HG03342 (cell line): Measurements from ENCODE around the gene EPHA8.

Experiments used
- ATAC-seq: cut with Tn5 transposase; IDR thresholded peaks from one replicate; pipeline ENCODE4 v1.9.1; 2021; ENCODE audit warnings: mild to moderate bottlenecking, moderate library complexity; ENCODE audit not compliant: unreplicated experiment

The EPHA8 gene

DNA sequence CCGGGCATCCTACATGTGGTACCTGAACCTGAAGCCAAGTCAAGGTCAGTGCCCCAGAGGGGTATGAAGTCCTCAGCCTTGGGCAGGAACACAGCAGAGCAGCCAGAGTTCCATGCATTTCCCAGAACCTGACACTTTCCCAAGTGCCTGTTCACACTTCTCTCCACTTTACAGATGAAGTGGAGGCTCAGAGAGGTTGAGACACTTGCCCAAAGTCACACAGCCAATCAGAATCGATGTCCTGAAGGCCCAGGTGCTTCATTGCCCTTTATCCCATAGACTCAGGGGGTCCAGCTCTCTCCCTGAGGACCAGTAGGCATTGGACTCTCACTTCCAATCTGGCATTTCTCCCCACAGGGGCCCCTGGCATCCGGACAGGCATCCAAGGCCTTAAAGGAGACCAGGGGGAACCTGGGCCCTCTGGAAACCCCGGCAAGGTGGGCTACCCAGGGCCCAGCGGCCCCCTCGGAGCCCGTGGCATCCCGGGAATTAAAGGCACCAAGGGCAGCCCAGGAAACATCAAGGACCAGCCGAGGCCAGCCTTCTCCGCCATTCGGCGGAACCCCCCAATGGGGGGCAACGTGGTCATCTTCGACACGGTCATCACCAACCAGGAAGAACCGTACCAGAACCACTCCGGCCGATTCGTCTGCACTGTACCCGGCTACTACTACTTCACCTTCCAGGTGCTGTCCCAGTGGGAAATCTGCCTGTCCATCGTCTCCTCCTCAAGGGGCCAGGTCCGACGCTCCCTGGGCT lies 75.4 kb downstream of the EPHA8 start:
- no peak for ATAC-seq

DNA sequence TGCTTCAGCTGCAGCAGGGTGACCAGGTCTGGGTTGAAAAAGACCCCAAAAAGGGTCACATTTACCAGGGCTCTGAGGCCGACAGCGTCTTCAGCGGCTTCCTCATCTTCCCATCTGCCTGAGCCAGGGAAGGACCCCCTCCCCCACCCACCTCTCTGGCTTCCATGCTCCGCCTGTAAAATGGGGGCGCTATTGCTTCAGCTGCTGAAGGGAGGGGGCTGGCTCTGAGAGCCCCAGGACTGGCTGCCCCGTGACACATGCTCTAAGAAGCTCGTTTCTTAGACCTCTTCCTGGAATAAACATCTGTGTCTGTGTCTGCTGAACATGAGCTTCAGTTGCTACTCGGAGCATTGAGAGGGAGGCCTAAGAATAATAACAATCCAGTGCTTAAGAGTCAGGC lies 76.0 kb downstream of the EPHA8 start:
- ATAC-seq, result no peak

DNA sequence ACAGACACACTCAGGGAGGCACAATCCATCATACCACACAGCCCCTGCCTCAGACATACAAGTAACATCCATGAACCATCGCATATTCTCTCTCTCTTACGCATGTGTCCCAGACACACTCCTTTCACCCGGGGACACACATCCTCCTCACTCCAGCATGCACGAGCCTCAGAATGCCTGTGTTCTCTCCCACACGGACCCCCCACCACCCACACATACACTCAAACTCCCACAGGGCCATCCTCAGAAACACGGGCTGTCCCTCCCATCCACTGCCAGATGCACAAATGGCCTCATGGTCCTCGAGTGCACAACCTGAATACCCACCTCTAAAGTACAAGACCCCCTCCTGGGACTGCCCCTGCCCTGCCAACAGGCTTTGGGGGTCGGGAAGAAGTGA lies 78.0 kb downstream of the EPHA8 start:
- no peak for ATAC-seq

DNA sequence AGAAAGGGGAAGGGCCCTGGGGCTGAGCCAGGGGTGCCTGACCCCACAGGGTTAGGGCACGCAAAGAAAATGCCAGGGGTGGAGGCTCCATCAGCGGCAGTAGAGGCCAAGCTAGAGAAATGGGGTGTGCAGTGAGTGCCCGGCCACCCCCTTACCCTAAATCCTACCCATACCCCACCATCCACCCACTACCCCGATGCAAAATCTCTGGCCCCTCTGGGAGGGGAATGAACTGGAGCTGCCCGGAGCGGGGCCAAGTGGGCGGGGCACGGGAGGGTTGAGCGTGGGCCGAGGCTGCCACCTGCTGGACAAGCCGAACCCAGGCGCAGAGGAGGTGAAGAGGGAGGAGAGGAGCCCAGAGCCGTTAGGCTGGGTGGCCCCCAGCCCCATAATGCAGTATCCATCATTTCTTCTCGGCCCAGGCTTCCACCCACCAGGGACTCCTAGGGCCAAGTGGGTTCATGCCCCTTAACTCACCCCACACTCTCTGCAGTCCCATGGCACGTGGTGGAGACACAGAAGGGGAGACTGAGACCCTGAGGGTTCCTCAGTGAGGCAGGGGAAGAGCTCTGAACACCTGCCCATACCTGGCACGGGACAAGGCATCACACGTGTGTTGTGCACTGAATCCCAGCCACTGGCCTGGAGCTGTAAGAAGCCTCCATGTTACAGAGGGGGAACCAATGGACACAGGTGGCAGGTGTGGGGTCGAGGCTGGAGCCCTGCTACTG lies 78.8 kb downstream of the EPHA8 start:
- no peak for ATAC-seq

DNA sequence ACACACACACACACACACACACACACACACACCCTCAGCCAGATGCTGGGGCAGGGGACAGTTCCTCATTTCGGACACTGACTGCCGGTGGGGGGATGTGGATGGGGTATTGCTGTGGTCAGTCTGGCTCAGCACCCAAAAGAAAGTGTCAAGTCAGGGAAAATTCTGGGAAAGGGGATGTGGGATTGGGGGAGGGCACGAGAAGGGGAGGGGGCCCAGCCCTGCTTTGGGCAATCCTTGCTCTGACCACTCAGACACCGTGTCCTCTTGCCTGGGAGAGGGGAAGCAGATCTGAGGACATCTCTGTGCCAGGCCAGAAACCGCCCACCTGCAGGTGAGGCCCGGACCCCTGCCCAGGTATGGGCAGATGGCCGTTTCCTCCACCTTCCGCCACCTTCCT lies 80.1 kb downstream of the EPHA8 start, which contains the start of gene C1QC:
TSS of gene C1QC (plus strand) at position 253 of the 400 bp plus-strand sequence. CDS start 391 bp downstream, outside the sequence.
- ATAC-seq, result no peak

DNA sequence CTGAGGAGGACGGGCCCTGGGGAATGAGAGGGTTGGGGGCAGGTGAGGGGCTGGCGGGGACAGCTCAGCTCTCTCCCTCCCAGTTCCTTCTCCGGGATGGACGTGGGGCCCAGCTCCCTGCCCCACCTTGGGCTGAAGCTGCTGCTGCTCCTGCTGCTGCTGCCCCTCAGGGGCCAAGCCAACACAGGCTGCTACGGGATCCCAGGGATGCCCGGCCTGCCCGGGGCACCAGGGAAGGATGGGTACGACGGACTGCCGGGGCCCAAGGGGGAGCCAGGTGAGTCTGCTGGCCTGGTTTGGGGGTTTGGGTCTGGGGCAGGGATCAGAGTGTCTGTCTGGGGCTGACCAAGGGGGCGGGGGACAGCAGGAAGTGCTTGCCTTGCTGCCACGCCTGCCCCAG lies 80.6 kb downstream of the EPHA8 start:
- no peak for ATAC-seq

DNA sequence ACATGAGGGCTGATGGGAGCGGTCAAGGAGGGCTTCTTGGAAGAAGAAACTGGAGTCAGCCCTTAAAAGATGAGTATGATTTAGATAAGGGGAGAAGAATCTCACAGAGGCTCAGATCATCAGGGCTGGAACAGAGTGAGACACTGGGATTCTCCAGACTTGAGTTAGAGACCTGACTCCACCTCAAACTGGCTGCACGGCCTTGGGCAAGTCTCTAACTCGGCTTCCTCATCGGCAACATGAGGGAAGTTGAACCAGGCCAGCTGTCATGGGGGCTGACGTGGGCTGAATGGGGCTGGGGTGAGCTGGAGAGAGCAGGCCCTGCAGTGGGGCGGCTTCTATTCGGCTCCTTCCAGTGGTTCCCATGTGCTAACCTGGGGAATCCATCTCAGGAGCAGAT lies 82.6 kb downstream of the EPHA8 start:
- no peak for ATAC-seq

DNA sequence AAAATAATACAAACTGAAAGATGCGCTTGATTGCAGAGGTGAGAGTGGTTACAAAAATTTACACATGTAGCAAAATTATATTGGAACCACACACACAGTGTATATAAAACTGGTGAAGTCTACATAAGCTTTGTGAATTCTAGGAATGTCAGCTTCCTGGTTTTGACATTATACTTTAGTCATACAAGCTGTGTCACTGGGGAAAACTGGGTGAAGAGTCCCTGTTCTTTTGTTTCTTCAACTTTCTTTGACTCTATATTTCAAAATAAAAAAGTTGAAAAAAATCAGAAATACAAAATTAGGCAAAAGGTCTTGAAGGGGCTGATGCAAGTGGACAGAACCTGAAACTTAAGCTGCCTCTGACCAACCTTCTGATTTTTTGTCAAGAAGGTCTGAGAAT lies 83.1 kb downstream of the EPHA8 start:
- no peak for ATAC-seq

DNA sequence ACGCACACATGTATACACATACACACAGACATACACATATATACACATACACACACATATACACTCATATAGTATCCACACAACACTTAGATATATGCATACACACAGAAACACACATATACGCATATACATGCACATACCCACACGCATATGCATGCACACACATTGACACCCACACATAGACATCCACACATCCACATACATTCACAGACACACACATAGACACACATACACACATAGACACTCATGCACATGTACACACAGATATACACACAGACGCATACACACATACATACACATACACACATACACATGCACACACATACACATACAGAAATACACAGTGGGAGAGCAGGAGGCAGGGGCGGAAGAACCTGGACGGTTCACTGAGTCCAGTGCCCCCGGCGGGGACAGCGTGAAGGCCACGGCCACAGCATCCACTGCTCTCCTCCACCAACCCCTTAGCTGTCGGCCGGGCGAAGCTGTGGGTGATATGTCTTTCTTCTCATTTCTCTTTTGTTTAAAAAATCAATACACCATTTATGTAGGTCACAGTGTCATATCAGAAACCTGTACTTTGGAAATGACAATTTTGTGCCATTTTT lies 86.9 kb downstream of the EPHA8 start:
- no peak for ATAC-seq

DNA sequence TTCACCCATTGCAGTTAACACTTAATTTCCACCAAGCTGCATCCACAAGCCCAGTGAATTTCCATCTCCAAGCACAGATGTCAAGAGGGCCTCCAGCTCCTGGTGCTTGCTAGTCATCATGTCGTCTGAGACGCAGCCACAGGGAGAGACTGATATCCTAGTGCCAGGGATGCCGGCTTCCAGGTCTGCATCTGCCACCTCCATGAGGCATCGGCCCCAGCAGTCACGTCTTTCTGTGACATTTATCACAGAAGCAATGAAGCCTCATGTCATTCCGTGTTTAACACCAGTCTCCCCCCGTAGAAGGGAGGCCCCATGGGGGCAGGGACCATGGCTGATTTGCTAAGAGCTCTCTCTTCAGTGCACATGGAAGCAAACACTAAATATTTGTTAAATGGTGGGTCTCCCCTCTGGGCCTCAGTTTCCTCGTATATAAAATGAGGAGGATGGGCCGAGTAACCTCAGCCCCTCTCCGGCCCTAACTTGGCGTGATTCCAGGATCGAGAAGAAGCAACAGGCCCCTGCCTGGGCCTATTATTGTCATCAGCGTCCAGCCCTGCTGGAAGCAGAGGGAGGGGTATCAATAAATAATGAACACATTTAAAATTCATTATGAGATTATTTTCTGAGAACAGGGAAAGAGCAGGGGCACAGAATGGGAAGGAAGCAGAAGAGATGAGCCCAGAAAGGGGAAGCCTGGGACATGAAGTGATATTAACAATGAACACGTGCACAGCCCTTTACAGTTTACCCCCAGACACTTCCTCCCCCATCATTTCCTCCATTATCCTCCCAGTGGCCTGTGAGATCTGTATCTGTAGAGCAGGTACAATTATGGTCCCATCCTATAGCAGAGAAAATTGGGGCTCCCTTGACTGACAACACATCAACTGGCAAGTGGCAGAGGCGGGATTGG lies 88.9 kb downstream of the EPHA8 start:
- ATAC-seq, result no peak

DNA sequence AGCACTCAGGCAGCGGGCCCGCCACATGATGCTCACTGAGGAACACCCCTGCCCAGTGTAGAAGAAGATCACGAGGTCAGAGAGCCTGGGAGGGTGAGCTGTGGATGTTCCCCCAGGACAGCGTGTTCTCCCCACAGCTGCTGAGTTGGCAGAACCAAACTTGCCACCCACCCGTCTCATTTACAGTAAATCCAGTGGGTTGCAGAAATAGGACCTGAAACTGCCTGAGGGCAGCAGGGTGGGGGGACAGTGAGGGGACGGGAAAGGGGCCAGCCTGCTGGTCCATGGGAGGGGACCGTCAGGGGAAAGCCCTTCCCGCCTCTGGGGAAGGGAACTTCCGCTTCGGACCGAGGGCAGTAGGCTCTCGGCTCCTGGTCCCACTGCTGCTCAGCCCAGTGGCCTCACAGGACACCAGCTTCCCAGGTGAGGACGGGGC lies 89.6 kb downstream of the EPHA8 start, which contains the start of gene C1QB:
TSS of gene C1QB (plus strand) at position 356 of the 436 bp plus-strand sequence. CDS start 6,227 bp downstream, outside the sequence.
- no peak for ATAC-seq
